H1 (cell line): ENCODE results near the gene SLC19A1.

Source experiments
- BRCA1 ChIP-seq: IDR thresholded peaks from 2 replicates; pipeline ENCODE4 v1.6.1; 2012; ENCODE audit warnings: low read depth, low read length, improper control_type of control experiment
- CBX5 ChIP-seq: fragments of 300-800, 300-1000 bp; sonication (generic); IDR thresholded peaks from 2 replicates; pipeline ENCODE4 v1.7.1; 2016; ENCODE audit warnings: antibody characterized with exemption, low read length, low read depth
- CHD2 ChIP-seq: IDR thresholded peaks from 2 replicates; pipeline ENCODE4 v1.6.1; 2012; ENCODE audit warnings: low read length, improper control_type of control experiment
- EGR1 ChIP-seq: IDR thresholded peaks from 2 replicates; pipeline ENCODE4 v1.6.1; 2011; ENCODE audit warnings: low read depth, low read length, borderline replicate concordance
- FOSL1 ChIP-seq: IDR thresholded peaks from 2 replicates; pipeline ENCODE4 v1.6.1; 2011; ENCODE audit warnings: mild to moderate bottlenecking, low read depth, low read length, moderate library complexity; ENCODE audit not compliant: insufficient read depth
- GABPA ChIP-seq: IDR thresholded peaks from 2 replicates; pipeline ENCODE4 v1.6.1; 2011; ENCODE audit warnings: mild to moderate bottlenecking, low read length, moderate library complexity, borderline replicate concordance; ENCODE audit not compliant: insufficient read depth
- JUND ChIP-seq: IDR thresholded peaks from 2 replicates; pipeline ENCODE4 v1.6.1; 2011; ENCODE audit warnings: mild to moderate bottlenecking, improper control_type of control experiment, low read length
- MAX ChIP-seq: IDR thresholded peaks from 2 replicates; pipeline ENCODE4 v1.6.1; 2012; ENCODE audit warnings: inconsistent platforms
- NANOG ChIP-seq: IDR thresholded peaks from 2 replicates; pipeline ENCODE4 v1.6.1; 2011; ENCODE audit warnings: low read length, low read depth, mild to moderate bottlenecking, inconsistent platforms; ENCODE audit not compliant: insufficient read depth, poor library complexity, severe bottlenecking
- PHF8 ChIP-seq: fragments of 200-600 bp; sonication (generic); conservative IDR thresholded peaks from 2 replicates; pipeline ENCODE4 v1.7.1; 2012; ENCODE audit warnings: low read depth, mild to moderate bottlenecking, inconsistent platforms, low read length, moderate library complexity
- POLR2A ChIP-seq, 2 experiments: IDR thresholded peaks; 1 replicate in 1 of 2; 2 replicates in 1 of 2; pipeline ENCODE4 v1.6.1; 2011; ENCODE audit warnings: low read depth in 2 of 2, low read length in 2 of 2, mild to moderate bottlenecking in 2 of 2; ENCODE audit errors: control extremely low read depth in 1 of 2
- POLR2AphosphoS5 ChIP-seq: IDR thresholded peaks from 2 replicates; pipeline ENCODE4 v1.6.1; 2011; ENCODE audit warnings: low read depth, low read length
- SRF ChIP-seq: IDR thresholded peaks from 2 replicates; pipeline ENCODE4 v1.6.1; 2011; ENCODE audit warnings: mild to moderate bottlenecking, low read depth, low read length, moderate library complexity
- TF ChIP-seq, protein P1 (sequence below), 3 experiments: IDR thresholded peaks; 1 replicate in 2 of 3; 2 replicates in 1 of 3; pipeline versions ENCODE4 v1.5.1 to v1.6.1; 2011; ENCODE audit warnings: low read length in 3 of 3, mild to moderate bottlenecking in 3 of 3, inconsistent platforms in 2 of 3, low read depth in 1 of 3, moderate library complexity in 1 of 3; ENCODE audit not compliant: insufficient read depth in 1 of 3; ENCODE audit errors: control extremely low read depth in 1 of 3

- TF ChIP-seq, protein P1, sequence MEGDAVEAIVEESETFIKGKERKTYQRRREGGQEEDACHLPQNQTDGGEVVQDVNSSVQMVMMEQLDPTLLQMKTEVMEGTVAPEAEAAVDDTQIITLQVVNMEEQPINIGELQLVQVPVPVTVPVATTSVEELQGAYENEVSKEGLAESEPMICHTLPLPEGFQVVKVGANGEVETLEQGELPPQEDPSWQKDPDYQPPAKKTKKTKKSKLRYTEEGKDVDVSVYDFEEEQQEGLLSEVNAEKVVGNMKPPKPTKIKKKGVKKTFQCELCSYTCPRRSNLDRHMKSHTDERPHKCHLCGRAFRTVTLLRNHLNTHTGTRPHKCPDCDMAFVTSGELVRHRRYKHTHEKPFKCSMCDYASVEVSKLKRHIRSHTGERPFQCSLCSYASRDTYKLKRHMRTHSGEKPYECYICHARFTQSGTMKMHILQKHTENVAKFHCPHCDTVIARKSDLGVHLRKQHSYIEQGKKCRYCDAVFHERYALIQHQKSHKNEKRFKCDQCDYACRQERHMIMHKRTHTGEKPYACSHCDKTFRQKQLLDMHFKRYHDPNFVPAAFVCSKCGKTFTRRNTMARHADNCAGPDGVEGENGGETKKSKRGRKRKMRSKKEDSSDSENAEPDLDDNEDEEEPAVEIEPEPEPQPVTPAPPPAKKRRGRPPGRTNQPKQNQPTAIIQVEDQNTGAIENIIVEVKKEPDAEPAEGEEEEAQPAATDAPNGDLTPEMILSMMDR (IDR thresholded peaks at IDR 0.05; ENCODE audit: control extremely low read depth in 1 of 3, insufficient read depth in 1 of 3, low read depth in 1 of 3, low read length in 3 of 3) = no peak
- TF ChIP-seq POLR2A (IDR thresholded peaks at IDR 0.05; ENCODE audit: control extremely low read depth in 1 of 2, low read depth in 2 of 2, low read length in 2 of 2) = no peak
- TF ChIP-seq CBX5 = no peak
- no peak for TF ChIP-seq SRF
- no peak for TF ChIP-seq FOSL1
- no peak for TF ChIP-seq JUND
- no peak for TF ChIP-seq EGR1
- no peak for TF ChIP-seq MAX
- no peak for TF ChIP-seq GABPA
- TF ChIP-seq NANOG = no peak
- no peak for TF ChIP-seq PHF8
- no peak for TF ChIP-seq CHD2
- TF ChIP-seq BRCA1 = no peak
- TF ChIP-seq POLR2AphosphoS5 = no peak
These were observed 40.3 kb downstream of the SLC19A1 start for GRCh38 chr21:45502006-45502345.
